ENCODE measurements around the gene RAD54L.
"Not testable (repeated sequence)": the region's sequence is repeated elsewhere in the genome, so short reads cannot be mapped to it uniquely, and the experiment has no call there.

Gene RAD54L

GRCh38 chr1:46242918-46243317, 4.6 kb upstream of the RAD54L start:
- no peak for DNase-seq (ENCODE audit: low read depth)
- no peak overlapping the region for H3K4me3 ChIP-seq (ENCODE audit: low read depth, low read length)
- TF ChIP-seq, protein P1, sequence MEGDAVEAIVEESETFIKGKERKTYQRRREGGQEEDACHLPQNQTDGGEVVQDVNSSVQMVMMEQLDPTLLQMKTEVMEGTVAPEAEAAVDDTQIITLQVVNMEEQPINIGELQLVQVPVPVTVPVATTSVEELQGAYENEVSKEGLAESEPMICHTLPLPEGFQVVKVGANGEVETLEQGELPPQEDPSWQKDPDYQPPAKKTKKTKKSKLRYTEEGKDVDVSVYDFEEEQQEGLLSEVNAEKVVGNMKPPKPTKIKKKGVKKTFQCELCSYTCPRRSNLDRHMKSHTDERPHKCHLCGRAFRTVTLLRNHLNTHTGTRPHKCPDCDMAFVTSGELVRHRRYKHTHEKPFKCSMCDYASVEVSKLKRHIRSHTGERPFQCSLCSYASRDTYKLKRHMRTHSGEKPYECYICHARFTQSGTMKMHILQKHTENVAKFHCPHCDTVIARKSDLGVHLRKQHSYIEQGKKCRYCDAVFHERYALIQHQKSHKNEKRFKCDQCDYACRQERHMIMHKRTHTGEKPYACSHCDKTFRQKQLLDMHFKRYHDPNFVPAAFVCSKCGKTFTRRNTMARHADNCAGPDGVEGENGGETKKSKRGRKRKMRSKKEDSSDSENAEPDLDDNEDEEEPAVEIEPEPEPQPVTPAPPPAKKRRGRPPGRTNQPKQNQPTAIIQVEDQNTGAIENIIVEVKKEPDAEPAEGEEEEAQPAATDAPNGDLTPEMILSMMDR (IDR thresholded peaks at IDR 0.05; ENCODE audit: low read depth, low read length, missing control alignments) = no peak

DNA sequence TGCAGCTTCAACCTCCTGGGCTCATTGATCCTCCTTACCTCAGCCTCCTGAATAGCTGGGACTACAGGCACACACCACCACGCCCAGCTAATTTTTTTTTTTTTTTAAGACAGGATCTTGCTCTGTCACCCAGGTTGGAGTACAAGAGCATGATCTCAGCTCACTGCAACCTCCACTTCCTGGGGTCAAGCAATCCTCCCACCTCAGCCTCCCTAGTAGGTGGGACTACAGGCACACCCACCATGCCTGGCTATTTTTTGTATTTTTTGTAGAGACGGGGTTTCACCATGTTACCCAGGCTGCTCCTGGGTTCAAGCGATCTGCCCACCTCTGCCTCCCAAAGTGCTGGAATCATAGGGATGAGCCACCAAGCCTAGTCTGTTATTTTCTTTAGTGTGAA, 3.7 kb upstream of the RAD54L start:
- H3K4me3 ChIP-seq (ENCODE audit: low read depth, low read length); DNase-seq (ENCODE audit: low read depth): not testable (repeated sequence)

- H3K4me3 ChIP-seq (ENCODE audit: low read depth, low read length) = no peak overlapping the region
- no peak for DNase-seq (ENCODE audit: low read depth)
- TF ChIP-seq, protein P1 (IDR thresholded peaks at IDR 0.05; ENCODE audit: low read depth, low read length, missing control alignments) = peak; percentile 56
Observed at GRCh38 chr1:46244656-46245371, 2.7 kb upstream of the RAD54L start.

DNA sequence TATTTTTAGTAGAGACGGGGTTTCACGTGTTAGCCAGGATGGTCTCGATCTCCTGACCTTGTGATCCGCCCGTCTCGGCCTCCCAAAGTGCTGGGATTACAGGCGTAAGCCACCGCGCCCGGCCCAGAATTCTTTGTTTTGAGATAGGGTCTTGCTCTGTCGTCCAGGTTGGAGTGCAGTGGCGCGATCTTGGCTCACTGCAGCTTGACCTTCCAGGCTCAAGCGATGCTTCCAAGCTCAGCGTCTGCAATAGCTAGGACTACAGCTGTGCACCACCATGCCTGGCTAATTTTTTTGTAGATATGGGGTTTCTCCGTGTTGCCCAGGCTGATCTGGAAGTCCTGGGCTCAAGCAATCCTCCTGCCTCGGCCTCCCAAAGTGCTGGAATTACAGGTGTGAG, 1.4 kb upstream of the RAD54L start:
- DNase-seq (ENCODE audit: low read depth); H3K4me3 ChIP-seq (ENCODE audit: low read depth, low read length): not testable (repeated sequence)

DNA sequence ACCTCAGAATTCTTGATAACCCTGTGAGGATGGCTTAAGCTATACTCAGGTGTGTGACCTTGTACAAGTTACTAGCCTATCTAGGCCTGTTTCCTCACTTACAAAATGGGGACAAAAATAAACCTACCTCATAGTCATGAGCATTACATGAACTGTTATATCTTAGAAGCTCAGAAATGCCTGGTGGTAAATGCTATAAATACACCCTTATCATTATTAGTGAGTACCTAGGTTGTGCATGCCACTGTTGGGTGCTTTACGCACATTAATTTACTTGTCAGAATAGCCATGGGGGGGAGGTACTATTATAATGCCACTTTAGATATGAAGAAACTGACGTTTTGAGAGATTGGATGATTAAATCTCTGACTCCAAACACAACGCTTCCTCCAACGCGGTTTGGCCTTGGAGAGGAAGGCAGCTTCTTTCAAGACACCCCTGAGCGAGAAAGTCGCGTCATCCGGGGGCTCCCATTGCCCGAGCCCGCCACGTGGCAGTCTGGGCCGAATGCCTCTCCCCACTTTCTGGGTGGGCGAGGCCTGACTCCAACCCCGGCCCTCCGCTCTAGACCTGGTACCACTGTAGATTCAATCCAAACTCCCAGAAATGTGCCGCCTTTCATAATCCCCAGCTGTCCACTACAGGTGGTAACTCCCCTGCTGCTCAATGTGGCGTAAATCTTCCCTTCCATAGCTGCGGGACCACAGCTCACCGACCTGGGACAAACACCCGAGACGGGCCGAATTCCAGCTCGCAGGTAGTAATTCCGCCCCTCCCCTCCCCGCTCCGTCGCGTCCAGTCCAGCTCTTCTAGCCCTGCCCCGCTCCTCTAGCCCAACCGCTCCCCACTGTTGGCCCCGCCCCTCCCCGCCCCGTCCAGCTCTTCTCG, 771 bp upstream of the RAD54L start:
- peak overlapping the region; percentile 64 for H3K4me3 ChIP-seq (ENCODE audit: low read depth, low read length)
- TF ChIP-seq, protein P1 (IDR thresholded peaks at IDR 0.05; ENCODE audit: low read depth, low read length, missing control alignments) = no peak
- no peak for DNase-seq (ENCODE audit: low read depth)

GRCh38 chr1:46248122-46248920, 758 bp downstream of the RAD54L start:
- TF ChIP-seq, protein P1 (IDR thresholded peaks at IDR 0.05; ENCODE audit: low read depth, low read length, missing control alignments) = peak; percentile 29
- DNase-seq (ENCODE audit: low read depth) = no peak

GRCh38 chr1:46254668-46255067, 7.1 kb downstream of the RAD54L start:
- no peak for DNase-seq (ENCODE audit: low read depth)

More at GRCh38 chr1:46248122-46248920, 758 bp downstream of the RAD54L start:
- H3K4me3 ChIP-seq (ENCODE audit: low read depth, low read length) = peak overlapping the region; percentile 72

More at GRCh38 chr1:46254668-46255067, 7.1 kb downstream of the RAD54L start:
- TF ChIP-seq, protein P1 (IDR thresholded peaks at IDR 0.05; ENCODE audit: low read depth, low read length, missing control alignments) = no peak
- H3K4me3 ChIP-seq (ENCODE audit: low read depth, low read length) = no peak overlapping the region

All from GM12864 (cell line).